ENCODE results near the gene GPRIN2.

GRCh38 chr10:46556515-46557318 is at the start of gene GPRIN2:
- TF ChIP-seq CTCF (IDR thresholded peaks at IDR 0.05; ENCODE audit: control extremely low read depth in 1 of 3, insufficient read depth in 1 of 3, low read depth in 1 of 3, low read length in 3 of 3) (no peak), MAX (IDR thresholded peaks at IDR 0.05) (no peak; the same call in 1 of the 2 replicates)
